ENCODE data around the gene MACROD2. TPM values are rescaled to one million over a fixed set of nuclear protein-coding genes. Genes with fewer than 3 reads are reported as not detected.

Gene MACROD2
- total and polyA plus RNA-seq, 8 donors, result 0.78 to 31.3 (median 10.9) TPM; not detected in 1

- Histone ChIP-seq H3K4me3 (no peak overlapping the region), H3K36me3 (no peaks in the 10 kb centered on the region), H3K4me1 (peaks cover 0 to 17% (median 8%) of the 10 kb centered on the region in 4 donors), H3K27me3 (no peaks in the 10 kb centered on the region), H3K27ac (no peak overlapping the region), H3K9me3 (no peaks in the 10 kb centered on the region)
- no peak for DNase-seq
- TF ChIP-seq CTCF (IDR thresholded peaks at IDR 0.05), result no peak
- no peak for TF ChIP-seq POLR2A (IDR thresholded peaks at IDR 0.05)
- TF ChIP-seq POLR2AphosphoS5 (IDR thresholded peaks at IDR 0.05), result no peak
- no peak for TF ChIP-seq EP300 (IDR thresholded peaks at IDR 0.05)
- intact Hi-C loops (cut with DNase I; ENCODE audit: low total_unique reads), result no loop called here
- WGBS, 5 donors, result 77 to 92% (median 88%) methylated on average over 1 of the region's 1 CpG
These were observed 498.1 kb downstream of the MACROD2 start for GRCh38 chr20:14493408-14493807.

- no peak for TF ChIP-seq EP300 (IDR thresholded peaks at IDR 0.05)
- no peak for TF ChIP-seq CTCF (IDR thresholded peaks at IDR 0.05)
- no peak for TF ChIP-seq POLR2AphosphoS5 (IDR thresholded peaks at IDR 0.05)
- no peak for TF ChIP-seq POLR2A (IDR thresholded peaks at IDR 0.05)
- peaks cover 0 to 10% (median 3%) of the 10 kb centered on the region in 4 donors for H3K4me1 ChIP-seq
- DNase-seq, result no peak
- H3K27ac ChIP-seq, result no peak overlapping the region
- intact Hi-C loops (cut with DNase I; ENCODE audit: low total_unique reads), result no loop called here
- WGBS, 5 donors, result 69 to 88% (median 83%) methylated on average over 1 of the region's 1 CpG
- no peaks in the 10 kb centered on the region for H3K36me3 ChIP-seq
- H3K9me3 ChIP-seq, result no peaks in the 10 kb centered on the region
- H3K27me3 ChIP-seq, result no peaks in the 10 kb centered on the region
- H3K4me3 ChIP-seq, result no peak overlapping the region
These were observed 499.0 kb downstream of the MACROD2 start for GRCh38 chr20:14494355-14494754.

- TF ChIP-seq POLR2AphosphoS5 (IDR thresholded peaks at IDR 0.05) (no peak), POLR2A (IDR thresholded peaks at IDR 0.05) (no peak), EP300 (IDR thresholded peaks at IDR 0.05) (no peak), CTCF (IDR thresholded peaks at IDR 0.05) (no peak)
- no peaks in the 10 kb centered on the region for H3K36me3 ChIP-seq
- no peak overlapping the region for H3K4me3 ChIP-seq
- intact Hi-C loops (cut with DNase I; ENCODE audit: low total_unique reads), result no loop called here
- H3K27ac ChIP-seq, result no peak overlapping the region
- peaks cover 0 to 7% (median 0%) of the 10 kb centered on the region in 4 donors for H3K4me1 ChIP-seq
- no peaks in the 10 kb centered on the region for H3K27me3 ChIP-seq
- DNase-seq, result no peak
- no peaks in the 10 kb centered on the region for H3K9me3 ChIP-seq
These were observed 499.8 kb downstream of the MACROD2 start for GRCh38 chr20:14495066-14495465.

GRCh38 chr20:14497004-14497403 is 501.7 kb downstream of the MACROD2 start:
- Histone ChIP-seq H3K36me3 (no peaks in the 10 kb centered on the region), H3K27me3 (no peaks in the 10 kb centered on the region), H3K4me1 (peaks cover 0 to 7% (median 0%) of the 10 kb centered on the region in 4 donors), H3K4me3 (no peak overlapping the region), H3K9me3 (no peaks in the 10 kb centered on the region), H3K27ac (no peak overlapping the region)
- intact Hi-C loops (cut with DNase I; ENCODE audit: low total_unique reads), result no loop called here
- DNase-seq, result no peak
- WGBS, 5 donors, result 17 to 49% (median 39%) methylated on average over 2 of the region's 2 CpGs
- TF ChIP-seq POLR2A (IDR thresholded peaks at IDR 0.05) (no peak), POLR2AphosphoS5 (IDR thresholded peaks at IDR 0.05) (no peak), EP300 (IDR thresholded peaks at IDR 0.05) (no peak), CTCF (IDR thresholded peaks at IDR 0.05) (no peak)
